ENCODE results near the gene SPECC1.
"Not testable (repeated sequence)": the region's sequence is repeated elsewhere in the genome, so short reads cannot be mapped to it uniquely, and the experiment has no call there.

- not testable (repeated sequence) for TF ChIP-seq RAD21 (IDR thresholded peaks at IDR 0.05; ENCODE audit: low read length); CTCF (IDR thresholded peaks at IDR 0.05); MAX (IDR thresholded peaks at IDR 0.05; ENCODE audit: low read depth); POLR2AphosphoS5 (IDR thresholded peaks at IDR 0.05; ENCODE audit: low read depth, low read length); ELF1 (IDR thresholded peaks at IDR 0.05); TAF1 (IDR thresholded peaks at IDR 0.05; ENCODE audit: borderline replicate concordance, low read depth, low read length); EP300 (IDR thresholded peaks at IDR 0.05; ENCODE audit: borderline replicate concordance in 1 of 2, low read depth in 1 of 2, low read length in 1 of 2); SMC3 (IDR thresholded peaks at IDR 0.05; ENCODE audit: low read depth, low read length); EZH2phosphoT487 (IDR thresholded peaks at IDR 0.05; ENCODE audit: borderline replicate concordance, low read depth); GABPA (IDR thresholded peaks at IDR 0.05; ENCODE audit: low read depth)
- TF ChIP-seq, protein P1, sequence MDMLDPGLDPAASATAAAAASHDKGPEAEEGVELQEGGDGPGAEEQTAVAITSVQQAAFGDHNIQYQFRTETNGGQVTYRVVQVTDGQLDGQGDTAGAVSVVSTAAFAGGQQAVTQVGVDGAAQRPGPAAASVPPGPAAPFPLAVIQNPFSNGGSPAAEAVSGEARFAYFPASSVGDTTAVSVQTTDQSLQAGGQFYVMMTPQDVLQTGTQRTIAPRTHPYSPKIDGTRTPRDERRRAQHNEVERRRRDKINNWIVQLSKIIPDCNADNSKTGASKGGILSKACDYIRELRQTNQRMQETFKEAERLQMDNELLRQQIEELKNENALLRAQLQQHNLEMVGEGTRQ (IDR thresholded peaks at IDR 0.05; ENCODE audit: borderline replicate concordance, low read depth, low read length), result not testable (repeated sequence)
These were observed 91.6 kb downstream of the SPECC1 start for GRCh38 chr17:20100806-20101205.
